HepG2 (cell line): Measurements from ENCODE around the gene DNAAF3. TPM values are rescaled to one million over a fixed set of nuclear protein-coding genes. Genes with fewer than 3 reads are reported as not detected.

Experiments used
- FOXP1 ChIP-seq, 2 experiments: fragments of 450-650 bp in 1 of 2; IDR thresholded peaks; 2 replicates each; pipeline ENCODE4 v1.6.1; 2017 to 2018; ENCODE audit warnings: antibody characterized with exemption in 1 of 2
- GATA4 ChIP-seq: sonication (generic); IDR thresholded peaks from 2 replicates; pipeline ENCODE4 v1.6.1; 2016; ENCODE audit warnings: antibody characterized with exemption, low read depth, borderline replicate concordance
- PAF1 ChIP-seq: IDR thresholded peaks from 2 replicates; pipeline ENCODE4 v1.6.1; 2016; ENCODE audit warnings: missing genetic modification reagents, missing compliant biosample characterization
- RAD51 ChIP-seq: fragments of 450-650 bp; IDR thresholded peaks from 2 replicates; pipeline ENCODE4 v1.6.1; 2016; ENCODE audit warnings: borderline replicate concordance
- SIX4 ChIP-seq: sonication (generic); formaldehyde crosslinking; IDR thresholded peaks from 2 replicates; pipeline ENCODE4 v1.4.0; 2020; ENCODE audit warnings: missing genetic modification reagents
- YEATS4 ChIP-seq: sonication (generic); formaldehyde crosslinking; IDR thresholded peaks from 2 replicates; pipeline ENCODE4 v1.4.0; 2020; ENCODE audit warnings: missing genetic modification reagents, borderline replicate concordance
- ZNF562 ChIP-seq: sonication (generic); formaldehyde crosslinking; IDR thresholded peaks from 2 replicates; pipeline ENCODE4 v1.8.0; 2022; ENCODE audit warnings: missing genetic modification reagents, borderline replicate concordance
- ZNF563 ChIP-seq: sonication (generic); formaldehyde crosslinking; IDR thresholded peaks from 2 replicates; pipeline ENCODE4 v1.8.0; 2022; ENCODE audit warnings: mild to moderate bottlenecking, moderate library complexity, missing genetic modification reagents
- ZNF780A ChIP-seq: sonication (generic); formaldehyde crosslinking; IDR thresholded peaks from 2 replicates; pipeline ENCODE4 v1.8.0; 2022; ENCODE audit warnings: mild to moderate bottlenecking, missing genetic modification reagents, moderate library complexity
- ZNF841 ChIP-seq: sonication (generic); formaldehyde crosslinking; IDR thresholded peaks from 2 replicates; pipeline ENCODE4 v1.8.1; 2023; ENCODE audit warnings: missing genetic modification reagents, borderline replicate concordance
- polyA plus RNA-seq, 8 experiments: library from polyadenylated mRNA; depleted of rRNA in 3 of 8; stranded (reverse) in 7 of 8; unstranded in 1 of 8; fragments of >200 nt; fragmentation: Illumina TruSeq in 4 of 8; extraction: Trizol in 4 of 8; gene quantifications; 2 replicates each; pipeline versions ENCODE4 v1.2.1 to v1.2.3, GENCODE V29; 2011 to 2016; ENCODE audit warnings: low read depth in 4 of 8, missing spikeins in 1 of 8, mixed read lengths in 1 of 8; ENCODE audit not compliant: insufficient read depth in 1 of 8
- total RNA-seq, 5 experiments: library from RNA; depleted of rRNA; stranded (reverse); fragments of >200 nt; fragmentation: Illumina TruSeq; extraction: Trizol; gene quantifications; 2 replicates each; pipeline ENCODE4 v1.2.3, GENCODE V29; 2016; ENCODE audit warnings: low read depth in 1 of 5
- TF ChIP-seq, protein P1 (sequence below), 2 experiments: IDR thresholded peaks; 2 replicates each; pipeline ENCODE4 v1.6.1; 2011 to 2012; ENCODE audit warnings: low read length in 2 of 2, borderline replicate concordance in 1 of 2, low read depth in 1 of 2, mild to moderate bottlenecking in 1 of 2, moderate library complexity in 1 of 2
- TF ChIP-seq, protein P2 (sequence below): IDR thresholded peaks from 2 replicates; pipeline ENCODE4 v1.6.1; 2016; ENCODE audit warnings: mild to moderate bottlenecking
- TF ChIP-seq, protein P3 (sequence below): sonication (generic); formaldehyde crosslinking; IDR thresholded peaks from 2 replicates; pipeline ENCODE4 v1.5.1; 2020; ENCODE audit warnings: missing genetic modification reagents, mild to moderate bottlenecking, borderline replicate concordance
- TF ChIP-seq, protein P4 (sequence below): sonication (generic); formaldehyde crosslinking; IDR thresholded peaks from 2 replicates; pipeline ENCODE4 v1.5.1; 2020; ENCODE audit warnings: missing genetic modification reagents, mild to moderate bottlenecking, borderline replicate concordance
- TF ChIP-seq, protein P5 (sequence below): sonication (generic); formaldehyde crosslinking; IDR thresholded peaks from 2 replicates; pipeline ENCODE4 v1.4.0; 2020; ENCODE audit warnings: missing genetic modification reagents

DNAAF3 gene
- total and polyA plus RNA-seq, 2 of the 13 experiments (the other 11 are each of a cell fraction or from before 2014, with no cell fraction given) = 0.30 to 0.40 TPM

DNA sequence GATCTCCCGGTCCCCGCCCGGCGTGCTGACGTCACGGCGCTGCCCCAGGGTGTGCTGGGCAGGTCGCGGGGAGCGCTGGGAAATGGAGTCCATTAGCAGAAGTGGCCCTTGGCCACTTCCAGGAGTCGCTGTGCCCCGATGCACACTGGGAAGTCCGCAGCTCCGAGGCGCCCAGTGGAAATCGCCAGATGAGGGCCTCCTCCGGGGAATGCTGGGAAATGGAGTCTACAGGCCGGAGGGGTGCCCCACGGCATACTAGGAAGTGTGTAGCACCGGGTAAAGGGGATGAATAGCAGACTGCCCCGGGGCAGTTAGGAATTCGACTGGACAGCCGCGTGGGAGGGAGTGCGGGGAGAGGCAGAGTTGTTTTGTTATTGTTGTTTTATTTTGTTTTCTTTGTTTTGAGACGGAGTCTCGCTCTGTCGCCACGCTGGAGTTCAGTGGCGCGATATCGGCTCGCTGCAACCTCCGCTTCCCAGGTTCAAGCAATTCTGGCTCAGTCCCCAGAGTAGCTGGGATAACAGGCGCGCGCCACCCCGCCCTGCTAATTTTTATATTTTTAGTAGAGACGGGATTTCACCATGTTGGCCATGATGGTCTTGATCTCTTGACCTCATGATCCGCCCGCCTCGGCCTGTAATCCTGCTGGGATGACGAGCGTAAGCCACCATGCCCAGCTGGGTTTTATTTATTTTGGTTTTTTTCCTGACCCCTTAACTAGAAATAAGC, 48.6 kb downstream of the DNAAF3 start (continued):
- TF ChIP-seq, protein P1, sequence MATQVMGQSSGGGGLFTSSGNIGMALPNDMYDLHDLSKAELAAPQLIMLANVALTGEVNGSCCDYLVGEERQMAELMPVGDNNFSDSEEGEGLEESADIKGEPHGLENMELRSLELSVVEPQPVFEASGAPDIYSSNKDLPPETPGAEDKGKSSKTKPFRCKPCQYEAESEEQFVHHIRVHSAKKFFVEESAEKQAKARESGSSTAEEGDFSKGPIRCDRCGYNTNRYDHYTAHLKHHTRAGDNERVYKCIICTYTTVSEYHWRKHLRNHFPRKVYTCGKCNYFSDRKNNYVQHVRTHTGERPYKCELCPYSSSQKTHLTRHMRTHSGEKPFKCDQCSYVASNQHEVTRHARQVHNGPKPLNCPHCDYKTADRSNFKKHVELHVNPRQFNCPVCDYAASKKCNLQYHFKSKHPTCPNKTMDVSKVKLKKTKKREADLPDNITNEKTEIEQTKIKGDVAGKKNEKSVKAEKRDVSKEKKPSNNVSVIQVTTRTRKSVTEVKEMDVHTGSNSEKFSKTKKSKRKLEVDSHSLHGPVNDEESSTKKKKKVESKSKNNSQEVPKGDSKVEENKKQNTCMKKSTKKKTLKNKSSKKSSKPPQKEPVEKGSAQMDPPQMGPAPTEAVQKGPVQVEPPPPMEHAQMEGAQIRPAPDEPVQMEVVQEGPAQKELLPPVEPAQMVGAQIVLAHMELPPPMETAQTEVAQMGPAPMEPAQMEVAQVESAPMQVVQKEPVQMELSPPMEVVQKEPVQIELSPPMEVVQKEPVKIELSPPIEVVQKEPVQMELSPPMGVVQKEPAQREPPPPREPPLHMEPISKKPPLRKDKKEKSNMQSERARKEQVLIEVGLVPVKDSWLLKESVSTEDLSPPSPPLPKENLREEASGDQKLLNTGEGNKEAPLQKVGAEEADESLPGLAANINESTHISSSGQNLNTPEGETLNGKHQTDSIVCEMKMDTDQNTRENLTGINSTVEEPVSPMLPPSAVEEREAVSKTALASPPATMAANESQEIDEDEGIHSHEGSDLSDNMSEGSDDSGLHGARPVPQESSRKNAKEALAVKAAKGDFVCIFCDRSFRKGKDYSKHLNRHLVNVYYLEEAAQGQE (IDR thresholded peaks at IDR 0.05; ENCODE audit: borderline replicate concordance in 1 of 2, low read depth in 1 of 2, low read length in 2 of 2) = no peak
- TF ChIP-seq FOXP1 (IDR thresholded peaks at IDR 0.05) = no peak
- no peak for TF ChIP-seq FOXP1 (CRISPR knock-in tag; IDR thresholded peaks at IDR 0.05)
- TF ChIP-seq, protein P2, sequence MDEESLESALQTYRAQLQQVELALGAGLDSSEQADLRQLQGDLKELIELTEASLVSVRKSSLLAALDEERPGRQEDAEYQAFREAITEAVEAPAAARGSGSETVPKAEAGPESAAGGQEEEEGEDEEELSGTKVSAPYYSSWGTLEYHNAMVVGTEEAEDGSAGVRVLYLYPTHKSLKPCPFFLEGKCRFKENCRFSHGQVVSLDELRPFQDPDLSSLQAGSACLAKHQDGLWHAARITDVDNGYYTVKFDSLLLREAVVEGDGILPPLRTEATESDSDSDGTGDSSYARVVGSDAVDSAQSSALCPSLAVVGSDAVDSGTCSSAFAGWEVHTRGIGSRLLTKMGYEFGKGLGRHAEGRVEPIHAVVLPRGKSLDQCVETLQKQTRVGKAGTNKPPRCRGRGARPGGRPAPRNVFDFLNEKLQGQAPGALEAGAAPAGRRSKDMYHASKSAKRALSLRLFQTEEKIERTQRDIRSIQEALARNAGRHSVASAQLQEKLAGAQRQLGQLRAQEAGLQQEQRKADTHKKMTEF (CRISPR knock-in tag) = peak; percentile 61; the same call in 1 of the 2 replicates
- no peak for TF ChIP-seq ZNF841
- TF ChIP-seq, protein P3, sequence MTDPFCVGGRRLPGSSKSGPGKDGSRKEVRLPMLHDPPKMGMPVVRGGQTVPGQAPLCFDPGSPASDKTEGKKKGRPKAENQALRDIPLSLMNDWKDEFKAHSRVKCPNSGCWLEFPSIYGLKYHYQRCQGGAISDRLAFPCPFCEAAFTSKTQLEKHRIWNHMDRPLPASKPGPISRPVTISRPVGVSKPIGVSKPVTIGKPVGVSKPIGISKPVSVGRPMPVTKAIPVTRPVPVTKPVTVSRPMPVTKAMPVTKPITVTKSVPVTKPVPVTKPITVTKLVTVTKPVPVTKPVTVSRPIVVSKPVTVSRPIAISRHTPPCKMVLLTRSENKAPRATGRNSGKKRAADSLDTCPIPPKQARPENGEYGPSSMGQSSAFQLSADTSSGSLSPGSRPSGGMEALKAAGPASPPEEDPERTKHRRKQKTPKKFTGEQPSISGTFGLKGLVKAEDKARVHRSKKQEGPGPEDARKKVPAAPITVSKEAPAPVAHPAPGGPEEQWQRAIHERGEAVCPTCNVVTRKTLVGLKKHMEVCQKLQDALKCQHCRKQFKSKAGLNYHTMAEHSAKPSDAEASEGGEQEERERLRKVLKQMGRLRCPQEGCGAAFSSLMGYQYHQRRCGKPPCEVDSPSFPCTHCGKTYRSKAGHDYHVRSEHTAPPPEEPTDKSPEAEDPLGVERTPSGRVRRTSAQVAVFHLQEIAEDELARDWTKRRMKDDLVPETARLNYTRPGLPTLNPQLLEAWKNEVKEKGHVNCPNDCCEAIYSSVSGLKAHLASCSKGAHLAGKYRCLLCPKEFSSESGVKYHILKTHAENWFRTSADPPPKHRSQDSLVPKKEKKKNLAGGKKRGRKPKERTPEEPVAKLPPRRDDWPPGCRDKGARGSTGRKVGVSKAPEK (CRISPR knock-in tag) = no peak
- TF ChIP-seq YEATS4 (CRISPR knock-in tag) = peak; percentile 25; the same call in 1 of the 2 replicates
- TF ChIP-seq, protein P4, sequence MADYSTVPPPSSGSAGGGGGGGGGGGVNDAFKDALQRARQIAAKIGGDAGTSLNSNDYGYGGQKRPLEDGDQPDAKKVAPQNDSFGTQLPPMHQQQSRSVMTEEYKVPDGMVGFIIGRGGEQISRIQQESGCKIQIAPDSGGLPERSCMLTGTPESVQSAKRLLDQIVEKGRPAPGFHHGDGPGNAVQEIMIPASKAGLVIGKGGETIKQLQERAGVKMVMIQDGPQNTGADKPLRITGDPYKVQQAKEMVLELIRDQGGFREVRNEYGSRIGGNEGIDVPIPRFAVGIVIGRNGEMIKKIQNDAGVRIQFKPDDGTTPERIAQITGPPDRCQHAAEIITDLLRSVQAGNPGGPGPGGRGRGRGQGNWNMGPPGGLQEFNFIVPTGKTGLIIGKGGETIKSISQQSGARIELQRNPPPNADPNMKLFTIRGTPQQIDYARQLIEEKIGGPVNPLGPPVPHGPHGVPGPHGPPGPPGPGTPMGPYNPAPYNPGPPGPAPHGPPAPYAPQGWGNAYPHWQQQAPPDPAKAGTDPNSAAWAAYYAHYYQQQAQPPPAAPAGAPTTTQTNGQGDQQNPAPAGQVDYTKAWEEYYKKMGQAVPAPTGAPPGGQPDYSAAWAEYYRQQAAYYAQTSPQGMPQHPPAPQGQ (CRISPR knock-in tag) = no peak
- TF ChIP-seq ZNF780A (CRISPR knock-in tag) = no peak
- no peak for TF ChIP-seq ZNF563 (CRISPR knock-in tag)
- TF ChIP-seq ZNF562 = no peak
- TF ChIP-seq RAD51 = no peak
- TF ChIP-seq, protein P5, sequence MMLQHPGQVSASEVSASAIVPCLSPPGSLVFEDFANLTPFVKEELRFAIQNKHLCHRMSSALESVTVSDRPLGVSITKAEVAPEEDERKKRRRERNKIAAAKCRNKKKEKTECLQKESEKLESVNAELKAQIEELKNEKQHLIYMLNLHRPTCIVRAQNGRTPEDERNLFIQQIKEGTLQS = no peak
- no peak for TF ChIP-seq SIX4 (CRISPR knock-in tag)
- no peak for TF ChIP-seq PAF1 (CRISPR knock-in tag)
- no peak for TF ChIP-seq GATA4
